Jurkat, Clone E6-1 (cell line): ENCODE measurements around the gene ATP9A.

Source experiments
- DNase-seq: peaks from one replicate; pipeline ENCODE4 v3.0.0-alpha.2; 2011; ENCODE audit warnings: low read depth, low spot score
- H3K4me3 ChIP-seq: 2 replicates; pipeline ENCODE4 v1.5.1; 2011; ENCODE audit warnings: mild to moderate bottlenecking, low read length, control low read depth, moderate library complexity

ATP9A gene

DNA sequence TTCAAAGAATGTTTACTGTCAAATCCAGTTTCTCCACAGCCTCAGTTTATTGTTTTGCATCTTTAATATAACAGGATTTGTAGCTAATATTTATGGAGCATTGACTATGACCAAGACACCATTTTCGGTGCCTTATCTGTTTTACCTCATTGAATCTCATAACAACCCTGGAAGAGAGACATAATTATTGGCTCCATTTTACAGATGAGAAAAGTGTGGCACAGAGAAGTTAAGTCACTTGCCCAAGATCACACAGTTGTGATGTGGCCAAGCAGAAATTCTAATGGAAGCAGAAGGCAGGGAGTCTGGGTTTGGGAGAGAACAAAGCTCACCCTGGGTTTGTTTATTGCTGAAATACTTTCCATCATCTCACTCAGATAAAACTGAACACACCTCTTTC lies 208.1 kb downstream of the ATP9A start:
- DNase-seq = no peak
- H3K4me3 ChIP-seq = no peak overlapping the region

DNA sequence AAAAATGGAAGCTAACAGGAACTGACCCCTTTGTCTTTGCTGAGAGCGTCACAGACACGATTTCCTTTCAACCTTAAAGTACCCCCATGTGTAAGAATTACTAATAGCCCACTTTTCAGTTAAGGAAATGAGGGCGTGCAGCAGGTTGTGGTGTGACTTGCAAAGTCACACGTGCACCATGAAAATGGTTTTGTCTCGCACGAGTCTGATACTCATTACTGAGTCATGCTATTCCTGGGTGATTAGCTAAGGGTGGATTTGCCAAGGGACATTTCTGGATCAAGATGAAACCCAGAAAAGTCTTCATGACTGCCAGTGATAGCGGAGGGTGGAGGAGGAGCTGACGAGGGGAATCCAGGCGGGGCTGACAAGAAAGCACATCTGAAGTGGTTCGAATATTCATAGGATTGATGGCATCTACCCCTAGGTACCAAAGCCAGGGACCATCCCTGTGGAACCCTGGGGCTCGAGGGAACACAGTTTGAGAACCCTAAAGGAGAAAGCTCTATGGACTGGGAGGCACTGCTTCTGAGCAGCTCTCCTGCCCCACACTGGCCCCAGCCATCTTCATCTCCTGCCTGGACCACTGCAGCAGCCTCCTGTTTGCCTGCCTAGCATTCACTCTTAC lies 213.5 kb downstream of the ATP9A start:
- DNase-seq = no peak
- no peak overlapping the region for H3K4me3 ChIP-seq

DNA sequence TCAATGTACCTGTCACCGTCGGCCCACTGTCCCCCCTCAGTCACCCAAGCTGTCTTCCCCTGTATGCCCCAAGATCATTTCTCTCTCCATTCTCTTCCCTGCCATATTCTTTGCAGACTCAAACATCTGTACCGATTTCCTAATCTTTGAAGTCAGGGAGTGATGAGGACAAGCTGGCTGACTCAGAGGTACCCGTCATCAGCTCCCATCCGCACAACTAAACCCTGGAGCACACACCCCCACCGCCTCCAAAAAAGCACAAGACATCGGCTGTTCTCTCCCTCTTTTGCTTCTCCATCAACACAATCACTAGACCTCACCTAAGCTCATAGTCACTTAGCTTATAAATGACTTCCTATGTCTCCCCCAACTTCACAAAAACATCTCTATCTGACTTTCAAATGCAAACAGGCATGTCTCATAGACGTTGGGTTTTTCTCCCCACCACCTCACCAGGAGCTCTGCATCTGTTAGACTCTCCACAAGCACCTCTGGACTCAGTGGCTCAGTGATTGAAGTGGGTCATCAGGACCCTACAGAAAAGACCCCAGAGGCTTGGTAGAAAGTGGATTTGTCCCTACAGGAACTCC lies 214.2 kb downstream of the ATP9A start:
- no peak overlapping the region for H3K4me3 ChIP-seq
- no peak for DNase-seq

DNA sequence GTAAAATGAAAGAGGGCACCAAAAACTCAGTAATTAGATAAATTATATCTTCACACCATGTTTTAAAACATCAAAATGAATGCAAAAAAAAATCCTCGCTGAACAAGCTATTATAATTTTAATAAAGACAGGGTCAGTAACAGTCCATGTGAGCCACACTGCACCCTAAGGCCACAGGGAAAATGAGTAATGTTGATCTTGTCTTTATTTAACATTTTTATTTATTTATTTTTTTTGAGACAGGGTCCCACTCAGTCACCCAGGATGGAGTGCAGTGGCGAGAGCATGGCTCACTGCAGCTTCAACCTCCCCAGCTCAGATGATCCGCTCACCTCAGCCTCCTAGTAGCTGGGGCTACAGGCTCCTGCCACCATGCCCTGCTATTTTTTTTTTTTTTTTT lies 217.0 kb downstream of the ATP9A start:
- H3K4me3 ChIP-seq = no peak overlapping the region
- no peak for DNase-seq

DNA sequence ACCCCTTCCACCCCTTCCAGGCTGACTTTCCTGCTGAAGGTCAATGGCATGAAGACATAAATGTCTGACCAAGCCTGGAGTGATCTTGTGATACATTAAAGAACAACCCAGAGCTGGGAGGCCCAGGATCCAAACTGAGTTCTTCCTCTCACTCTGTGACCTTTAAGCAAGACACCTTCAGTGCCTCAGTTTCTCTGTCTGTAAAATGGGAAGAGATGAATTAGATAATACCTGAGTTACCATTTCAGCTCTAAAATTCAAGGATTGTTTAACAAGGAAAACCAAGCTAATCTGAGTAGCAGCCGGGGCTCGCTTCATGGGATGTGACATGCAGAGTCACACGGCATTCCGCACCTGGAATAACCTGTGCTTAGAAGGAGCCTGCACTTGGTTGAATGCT lies 218.7 kb downstream of the ATP9A start:
- H3K4me3 ChIP-seq = no peak overlapping the region
- DNase-seq = no peak

DNA sequence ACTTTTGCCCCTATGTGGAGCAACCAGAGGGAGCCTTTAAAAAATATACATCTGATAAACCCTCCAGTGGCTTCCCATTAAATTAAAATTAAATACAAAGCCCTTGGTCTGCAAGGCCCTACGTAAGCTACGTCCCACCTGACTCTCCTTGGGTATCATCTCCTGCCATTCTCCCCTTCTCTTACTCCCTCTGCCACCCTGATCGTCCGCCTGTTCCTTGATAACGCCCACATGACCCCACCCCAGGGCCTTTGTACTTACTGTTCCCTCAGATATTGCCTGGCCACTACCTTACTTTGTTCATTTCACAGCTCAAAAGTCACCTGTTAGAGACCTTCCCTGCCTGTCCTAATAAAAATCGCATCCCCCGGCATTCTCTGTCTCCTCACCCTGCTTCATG lies 220.2 kb downstream of the ATP9A start:
- DNase-seq = no peak
- no peak overlapping the region for H3K4me3 ChIP-seq
